GM18909 (cell line): ENCODE measurements around the gene TEDC1.

Experiments used
- ATAC-seq: cut with Tn5 transposase; IDR thresholded peaks from one replicate; pipeline ENCODE4 v1.9.1; 2021; ENCODE audit warnings: mild to moderate bottlenecking; ENCODE audit not compliant: unreplicated experiment, poor library complexity

TEDC1 gene

GRCh38 chr14:105494606-105494929 lies 3.5 kb downstream of the TEDC1 start:
- ATAC-seq, result no peak

DNA sequence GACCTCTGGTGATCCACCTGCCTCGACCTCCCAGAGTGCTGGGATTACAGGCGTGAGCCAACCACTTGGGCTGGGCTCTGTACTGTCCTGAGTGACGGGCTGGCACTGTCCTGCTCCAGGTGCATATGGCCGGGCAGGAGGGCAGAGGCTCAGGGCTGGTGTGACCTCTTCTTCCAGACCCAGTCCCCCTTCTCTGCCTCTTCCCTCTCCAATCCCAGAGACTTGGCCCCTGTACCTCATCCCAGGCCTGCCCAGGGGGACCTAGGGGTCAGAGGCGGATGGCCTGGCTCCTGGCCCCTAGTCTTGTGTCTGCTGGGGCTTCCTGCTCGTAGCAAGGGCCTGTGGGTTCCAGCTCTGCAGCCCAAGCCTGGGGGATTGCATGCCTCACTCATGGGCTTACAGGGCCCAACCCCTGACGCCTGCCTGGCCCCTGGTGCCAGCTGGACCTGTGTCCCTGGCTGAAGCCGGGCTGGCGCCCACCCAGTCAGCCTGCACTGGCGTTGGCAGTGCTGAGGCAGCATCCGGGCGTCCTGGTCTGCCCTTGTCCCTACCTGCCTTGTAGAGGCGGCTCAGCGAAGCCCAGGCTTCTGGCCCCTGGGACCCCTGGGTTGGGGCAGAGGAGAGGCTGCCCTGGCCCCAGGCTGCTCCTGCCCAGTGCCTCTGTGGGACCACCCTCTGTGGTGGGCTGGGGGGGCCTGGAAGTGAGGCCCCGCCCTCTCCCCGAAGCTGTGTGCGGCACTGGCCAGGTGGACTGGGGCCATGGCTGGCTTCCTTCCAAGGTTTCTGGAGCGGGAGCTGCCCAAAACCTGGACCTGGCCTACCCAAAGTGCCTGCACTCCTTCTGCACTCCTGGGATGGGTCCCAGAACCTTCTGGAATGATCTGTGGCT lies 4.3 kb downstream of the TEDC1 start:
- no peak for ATAC-seq

DNA sequence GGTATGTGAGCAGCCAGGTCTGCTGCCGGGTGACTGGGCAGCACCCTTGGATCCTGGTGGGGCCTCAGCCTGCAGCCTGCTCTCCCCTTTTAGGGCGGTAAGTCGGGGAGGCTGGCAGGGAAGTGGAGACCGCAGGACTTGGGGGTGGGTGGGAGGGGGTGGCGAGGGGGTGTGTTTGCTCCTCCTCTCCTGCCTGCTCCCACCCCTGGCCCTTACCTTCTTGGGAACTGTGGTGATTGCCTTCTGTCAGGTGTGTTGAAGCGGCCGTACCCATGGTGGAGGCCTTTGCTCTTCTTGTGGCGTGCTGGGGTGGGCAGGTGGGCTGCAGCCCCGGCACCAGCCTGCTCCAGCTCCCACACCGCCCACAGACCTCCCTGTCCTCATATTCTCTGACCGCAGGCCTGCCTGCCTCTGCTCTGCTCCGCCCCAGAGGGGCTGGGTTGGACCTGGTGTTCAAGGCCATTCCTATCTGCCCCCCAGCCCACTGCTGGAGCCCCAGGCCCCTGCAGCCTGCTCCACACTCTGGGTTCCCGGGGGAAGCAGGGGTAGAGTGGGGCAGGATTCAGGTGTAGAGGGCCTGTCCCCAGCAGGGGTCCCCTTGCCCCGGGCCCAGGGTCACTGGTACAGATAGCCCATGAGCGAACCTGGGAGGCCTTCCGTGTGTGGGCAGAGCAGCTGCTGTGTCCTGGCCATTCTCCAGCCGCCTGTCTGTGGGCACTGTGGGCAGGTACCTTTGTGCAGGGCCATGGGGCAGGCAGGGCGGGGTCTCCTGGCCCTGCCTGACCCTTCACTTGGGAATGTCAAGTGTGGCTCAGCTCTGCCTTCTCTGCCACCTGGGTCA lies 5.2 kb downstream of the TEDC1 start:
- no peak for ATAC-seq

DNA sequence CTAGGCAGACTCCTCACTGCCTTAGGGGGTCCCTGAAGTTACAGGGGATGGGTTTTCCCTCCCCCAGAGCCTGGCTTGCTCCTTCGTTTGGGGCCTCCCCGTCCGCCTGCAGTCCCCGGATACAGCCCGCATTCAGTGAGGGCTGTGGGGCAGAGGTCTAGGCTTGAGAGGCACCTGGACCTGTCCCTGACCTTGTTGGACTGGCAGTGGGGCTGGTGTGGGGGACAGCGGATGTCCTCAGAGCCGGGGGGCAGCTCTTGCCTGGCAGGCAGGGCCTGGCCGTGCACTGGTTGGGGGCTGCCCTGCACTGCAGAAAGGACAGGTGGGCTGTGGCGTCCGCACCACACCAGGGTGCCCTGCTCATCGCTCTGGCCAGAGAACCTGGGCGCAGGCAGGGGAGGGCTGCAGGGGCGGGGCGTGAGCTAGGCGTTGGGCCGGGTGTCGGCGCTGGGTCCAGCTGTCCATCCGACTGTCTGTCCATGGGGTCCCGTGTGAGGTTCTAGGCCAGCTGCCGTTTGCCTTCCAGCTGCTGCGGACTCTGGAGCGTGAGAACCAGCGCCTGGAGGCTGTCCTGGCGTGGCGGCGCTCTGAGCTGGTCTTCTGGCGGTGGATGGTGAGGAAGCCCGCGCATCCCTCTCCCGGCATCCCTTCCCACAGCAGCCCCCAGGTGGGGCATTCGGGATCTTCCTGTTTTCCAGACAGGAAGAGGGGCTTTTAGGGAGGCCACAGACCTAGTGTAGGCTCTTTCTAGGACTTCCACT lies 6.0 kb downstream of the TEDC1 start:
- no peak for ATAC-seq

DNA sequence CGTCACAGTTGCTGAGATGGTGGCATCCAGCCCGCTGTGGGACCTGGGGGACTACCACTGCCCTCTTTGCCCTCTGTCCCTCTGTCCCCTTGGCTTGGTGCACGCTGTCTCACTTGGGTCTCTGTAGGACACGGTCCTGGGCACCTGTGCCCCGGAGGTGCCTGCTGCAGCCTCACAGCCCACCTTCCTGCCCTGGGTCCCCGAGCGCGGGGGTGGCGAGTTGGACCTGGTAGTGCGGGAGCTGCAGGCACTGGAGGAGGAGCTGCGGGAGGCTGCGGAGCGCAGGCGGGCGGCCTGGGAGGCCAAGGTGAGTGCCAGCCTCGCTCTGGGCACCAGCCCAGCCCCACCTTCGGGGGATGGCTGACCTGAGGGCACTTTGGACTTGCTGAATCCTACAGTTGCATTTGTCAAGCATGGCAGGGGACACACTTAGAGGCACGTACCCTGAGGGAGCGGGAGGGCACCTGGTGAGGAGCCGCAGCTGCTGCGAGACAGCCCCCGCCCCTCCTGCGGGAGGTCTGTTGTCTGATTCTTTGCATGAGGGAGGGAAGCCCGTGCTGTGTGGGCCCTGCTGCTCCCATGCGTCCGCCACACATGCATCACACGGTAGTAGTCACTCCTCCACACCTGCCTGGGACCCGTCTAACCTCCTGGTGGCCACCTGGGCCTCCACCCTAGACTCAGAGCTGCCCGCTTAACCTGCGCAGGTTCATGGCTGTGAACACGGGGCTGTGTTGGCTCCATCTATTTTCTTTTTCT lies 6.8 kb downstream of the TEDC1 start:
- no peak for ATAC-seq

DNA sequence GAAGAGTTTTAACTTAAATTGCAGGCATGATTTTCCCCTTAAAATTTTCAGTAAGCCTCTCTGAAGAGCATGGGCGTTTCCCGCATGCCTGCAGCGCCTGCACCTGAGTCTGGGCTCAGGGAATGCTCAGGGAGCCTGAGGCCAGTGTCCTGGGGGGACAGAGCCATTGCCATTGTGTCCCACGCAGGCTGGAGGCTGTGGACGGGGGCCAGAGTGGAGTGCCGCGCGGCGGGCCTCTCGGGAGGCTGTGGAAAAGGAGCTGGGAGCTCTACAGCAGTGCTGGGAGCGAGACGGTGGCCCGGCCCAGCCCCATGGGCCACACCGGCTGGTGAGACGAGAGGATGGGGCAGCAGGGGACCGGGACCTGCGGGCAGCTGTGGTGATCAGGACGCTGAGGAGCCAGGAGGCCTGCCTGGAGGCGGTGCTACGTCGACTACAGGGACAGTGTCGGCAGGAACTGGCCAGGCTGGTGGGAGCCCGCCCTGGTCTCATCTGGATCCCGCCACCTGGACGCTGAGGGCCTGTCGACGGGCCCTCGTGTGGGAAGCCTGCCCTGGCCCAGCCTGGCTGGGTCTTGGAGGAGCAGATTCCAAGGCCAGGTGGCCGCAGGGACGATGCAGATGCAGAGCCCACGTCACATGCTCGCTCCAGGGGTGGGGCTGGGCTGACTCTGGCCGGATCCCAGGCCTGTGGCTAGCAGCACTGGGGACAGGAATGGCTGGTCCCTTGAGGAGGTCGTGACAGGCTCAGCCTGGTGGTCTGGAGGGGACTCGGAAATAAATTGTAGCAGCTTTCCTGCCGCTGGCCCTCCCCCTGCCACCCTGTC lies 7.6 kb downstream of the TEDC1 start:
- no peak for ATAC-seq

DNA sequence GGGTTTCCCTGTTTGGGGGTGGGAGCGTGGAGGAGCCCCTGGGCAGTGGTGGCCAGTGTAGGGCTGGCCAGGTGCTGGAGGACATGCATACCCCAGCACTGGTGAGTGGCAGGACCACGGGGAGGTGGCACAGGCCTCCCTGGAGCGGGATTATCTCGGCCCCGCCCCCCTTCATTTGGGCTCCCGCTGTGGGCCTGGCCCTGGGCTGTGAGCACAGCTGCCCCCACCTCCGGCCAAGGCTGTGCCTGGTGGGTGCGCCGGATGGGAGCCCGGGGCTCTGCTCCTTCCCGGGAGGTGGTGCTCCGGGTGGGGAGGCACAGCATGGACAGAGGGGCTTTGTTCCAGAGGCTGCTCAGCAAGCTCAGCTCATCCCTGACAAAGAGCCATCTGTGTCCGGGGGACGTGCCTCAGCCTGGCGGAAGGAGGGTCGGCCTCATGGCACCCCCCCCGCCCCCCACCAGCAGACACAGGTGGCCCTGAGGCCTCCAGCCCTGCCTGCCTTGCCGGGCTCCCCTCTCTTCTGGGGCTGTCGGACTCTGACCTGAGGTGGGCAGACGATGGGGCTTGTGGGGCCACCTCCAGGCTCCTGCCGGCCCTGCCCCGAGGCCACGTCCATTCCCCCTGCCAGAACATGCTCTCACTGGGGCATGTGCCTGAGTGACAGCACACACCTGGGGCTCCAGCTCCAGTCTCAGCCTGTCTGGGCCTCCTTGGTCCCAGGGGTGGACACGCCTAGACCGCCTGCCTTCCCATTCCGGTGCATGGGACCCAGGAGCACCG lies 8.4 kb downstream of the TEDC1 start:
- no peak for ATAC-seq

- no peak for ATAC-seq
Observed at GRCh38 chr14:105500036-105500725, 9.1 kb downstream of the TEDC1 start.

- no peak for ATAC-seq
Observed at GRCh38 chr14:105500726-105501101, 9.7 kb downstream of the TEDC1 start.

DNA sequence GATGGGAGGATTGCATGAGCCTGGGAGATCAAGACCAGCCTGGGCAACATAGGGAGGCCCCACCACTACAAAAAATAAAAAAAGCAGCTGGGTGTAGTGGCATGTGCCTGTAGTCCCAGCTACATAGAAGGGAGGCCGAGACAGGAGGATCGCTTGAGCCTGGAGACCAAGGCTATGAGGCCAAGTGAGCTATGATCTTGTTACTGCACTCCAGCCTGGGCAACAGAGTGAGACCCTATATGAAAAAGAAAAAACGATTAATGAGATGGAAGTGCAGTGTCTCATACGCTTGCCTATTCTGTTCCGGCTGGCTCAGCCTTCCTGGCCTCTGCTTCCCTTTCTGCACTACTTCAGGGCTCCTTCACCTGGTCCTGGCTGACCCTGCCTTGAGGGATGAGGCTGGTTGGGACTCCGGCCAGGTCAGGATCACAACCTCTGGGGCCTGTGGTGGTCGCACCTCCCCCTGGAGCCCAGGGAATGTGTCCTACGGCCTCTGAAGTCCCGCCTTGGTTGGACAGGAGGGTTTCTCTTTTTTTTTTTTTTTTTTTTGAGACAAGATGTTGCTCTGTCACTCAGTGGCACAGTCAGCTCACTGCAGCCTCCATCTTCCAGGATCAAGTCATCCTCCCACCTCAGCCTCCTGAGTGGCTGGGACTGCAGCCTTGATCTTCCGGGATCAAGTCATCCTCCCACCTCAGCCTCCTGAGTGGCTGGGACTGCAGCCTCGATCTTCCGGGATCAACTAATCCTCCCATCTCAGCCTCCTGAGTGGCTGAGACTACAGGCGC lies 10.7 kb downstream of the TEDC1 start:
- ATAC-seq, result no peak

DNA sequence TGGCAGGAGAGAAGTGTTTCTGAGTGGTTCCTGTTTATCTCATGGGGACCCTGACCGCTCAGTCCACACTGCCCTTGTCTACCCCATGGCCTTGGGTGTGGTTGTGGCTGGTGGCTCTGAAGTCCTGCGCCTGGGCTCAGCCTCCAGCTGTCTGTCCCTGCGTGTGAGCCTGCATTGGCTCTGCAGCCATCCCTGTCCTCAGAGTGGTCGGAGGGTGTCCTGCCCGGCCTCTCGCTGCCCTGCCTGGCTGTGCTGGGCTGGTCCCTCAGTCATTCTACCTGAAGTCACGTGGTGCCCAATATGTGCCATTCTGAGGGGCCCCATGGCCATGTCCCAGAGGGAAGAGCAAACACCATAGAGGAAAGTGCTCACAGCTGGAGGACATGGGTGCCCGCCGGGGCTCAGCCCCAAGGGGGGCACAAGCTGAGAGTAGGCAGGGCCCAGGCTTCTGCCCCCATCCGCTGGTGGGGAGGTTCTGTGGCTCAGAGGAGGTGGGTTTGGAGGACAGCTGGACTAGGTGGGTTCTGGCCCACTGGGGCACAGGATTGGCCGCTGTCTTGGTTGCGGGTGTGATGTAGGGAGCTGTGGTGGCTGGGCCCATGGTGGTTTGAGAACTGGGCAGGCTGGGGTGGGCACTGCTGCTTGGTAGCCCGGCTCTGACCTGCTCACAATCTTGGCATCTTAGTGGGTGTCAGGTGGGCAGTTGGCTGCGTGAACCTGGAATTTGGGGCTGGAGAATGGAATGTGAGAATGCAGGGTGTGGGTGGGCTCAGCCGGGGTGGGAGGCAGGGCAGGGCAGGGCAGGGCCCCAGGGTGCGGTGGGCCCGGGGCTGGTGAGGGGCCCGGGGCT lies 11.6 kb downstream of the TEDC1 start:
- ATAC-seq, result no peak

DNA sequence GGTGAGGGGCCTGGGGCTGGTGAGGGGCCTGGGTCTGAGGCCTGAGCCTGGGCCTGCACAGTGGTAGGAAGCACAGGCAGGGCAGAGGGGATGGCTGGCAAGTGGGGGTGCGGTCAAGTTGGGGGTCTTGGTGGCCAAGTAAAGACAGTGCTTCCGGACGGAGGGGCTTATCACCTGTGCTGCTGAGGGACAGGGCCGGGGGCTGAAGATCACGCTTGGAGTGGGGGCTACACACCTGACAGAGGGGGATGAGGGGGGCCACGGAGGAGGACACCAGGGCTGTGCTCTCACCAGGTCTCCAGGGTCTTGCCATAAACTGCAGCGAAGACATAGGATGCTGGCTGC lies 12.2 kb downstream of the TEDC1 start:
- ATAC-seq, result no peak

DNA sequence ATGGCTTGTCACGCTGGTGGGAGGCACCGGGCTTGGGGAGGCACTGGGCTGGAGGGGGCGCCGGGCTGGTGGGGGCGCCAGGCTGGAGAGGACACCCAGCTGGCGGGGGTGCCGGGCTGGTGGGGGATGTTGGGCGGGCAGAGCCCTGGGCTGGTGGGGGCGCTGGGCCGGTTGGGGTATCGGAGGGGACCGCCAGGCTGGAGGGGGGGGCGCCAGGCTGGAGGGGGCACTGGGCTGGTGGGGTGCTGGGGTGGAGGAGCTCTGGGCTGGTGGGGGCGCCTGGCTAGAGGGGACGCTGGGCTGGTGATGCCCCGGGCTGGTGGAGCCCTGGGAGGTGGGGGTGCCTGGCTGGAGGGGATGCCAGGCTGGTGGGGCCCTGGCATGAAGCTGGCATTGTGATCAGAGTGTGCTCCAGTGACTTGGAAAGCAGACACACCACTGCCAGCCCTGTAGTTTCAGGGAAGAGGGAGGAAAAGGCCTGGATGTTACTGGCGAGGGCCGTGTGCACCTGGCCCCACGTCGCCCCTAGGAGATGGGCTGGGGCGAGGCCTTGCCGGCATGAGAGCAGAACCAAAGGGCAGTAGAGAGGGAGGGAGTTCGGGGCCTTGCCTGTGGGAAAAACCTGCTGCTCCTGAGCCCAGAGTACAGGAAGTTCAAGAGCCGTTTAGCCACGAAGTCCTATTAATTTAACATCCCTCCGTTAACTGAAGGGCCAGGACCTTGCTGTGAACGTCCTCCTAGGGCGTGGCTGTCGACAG lies 13.1 kb downstream of the TEDC1 start:
- no peak for ATAC-seq

DNA sequence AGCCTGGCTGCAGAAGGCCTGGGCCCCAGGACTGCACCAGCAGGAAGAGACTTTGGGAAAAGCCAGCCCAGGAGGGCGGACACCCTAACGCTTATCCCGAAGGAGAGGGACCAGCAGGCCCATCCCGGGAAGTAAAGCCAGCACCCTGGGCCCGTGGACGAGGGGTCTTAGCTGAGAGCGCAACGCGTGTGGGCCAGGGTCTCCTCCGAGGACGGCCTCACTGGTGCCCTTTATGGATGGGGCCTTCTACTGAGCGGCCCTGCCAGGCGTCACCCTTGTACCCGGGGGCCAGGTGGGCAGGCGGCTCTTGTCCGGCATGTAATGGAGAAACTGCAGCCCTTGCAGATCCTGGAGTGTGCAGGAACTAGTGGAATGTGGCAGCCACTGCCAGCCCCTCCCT lies 14.1 kb downstream of the TEDC1 start:
- ATAC-seq, result no peak

GRCh38 chr14:105507247-105507646 lies 16.2 kb downstream of the TEDC1 start:
- no peak for ATAC-seq

DNA sequence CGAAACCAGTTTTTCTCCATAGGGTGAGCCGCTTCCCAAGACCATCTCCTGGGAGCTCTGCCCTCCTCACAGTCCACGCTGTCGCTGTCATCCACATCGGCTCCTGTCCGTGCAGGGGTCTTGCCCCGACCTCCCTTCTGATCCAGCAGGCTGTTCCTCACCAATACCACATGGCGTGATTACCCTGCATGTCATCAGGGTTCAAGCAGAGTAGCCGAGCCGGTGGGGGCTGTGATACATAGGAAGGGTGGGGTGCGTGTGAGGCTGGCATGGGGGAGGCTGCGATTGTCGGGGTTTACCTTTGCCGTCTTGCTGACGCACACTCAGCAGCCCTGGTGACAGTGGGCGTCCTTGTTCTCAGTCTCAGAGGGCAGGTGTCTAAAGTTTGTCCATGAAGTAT lies 17.0 kb downstream of the TEDC1 start:
- no peak for ATAC-seq
